WERI-Rb-1 (cell line): ENCODE measurements around the gene PLLP.

ENCODE experiments used
- DNase-seq: peaks from one replicate; pipeline ENCODE4 v3.0.0-alpha.2; 2020
- H3K27ac ChIP-seq: fragments of 250-450 bp; sonication (Bioruptor Pico); 2 replicates; pipeline ENCODE4 v1.5.1; 2020; ENCODE audit warnings: mild to moderate bottlenecking, moderate library complexity
- H3K27me3 ChIP-seq: fragments of 250-450 bp; sonication (Bioruptor Pico); 2 replicates; pipeline ENCODE4 v1.5.1; 2021; ENCODE audit warnings: mild to moderate bottlenecking, low read depth, moderate library complexity; ENCODE audit not compliant: insufficient read depth, severe bottlenecking
- H3K36me3 ChIP-seq: fragments of 250-450 bp; sonication (Bioruptor Pico); 2 replicates; pipeline ENCODE4 v1.5.1; 2020; ENCODE audit warnings: mild to moderate bottlenecking, moderate library complexity
- H3K4me3 ChIP-seq: 2 replicates; pipeline ENCODE4 v1.5.1; 2011; ENCODE audit warnings: low read depth, mild to moderate bottlenecking, control low read depth, low read length
- H3K9me3 ChIP-seq: fragments of 250-450 bp; sonication (Bioruptor Pico); 2 replicates; pipeline ENCODE4 v1.5.1; 2021; ENCODE audit warnings: mild to moderate bottlenecking, moderate library complexity; ENCODE audit not compliant: severe bottlenecking
- TF ChIP-seq, protein P1 (sequence below): IDR thresholded peaks from 2 replicates; pipeline ENCODE4 v1.5.1; 2011; ENCODE audit warnings: low read depth, mild to moderate bottlenecking, control low read depth, inconsistent platforms, low read length

PLLP gene

DNA sequence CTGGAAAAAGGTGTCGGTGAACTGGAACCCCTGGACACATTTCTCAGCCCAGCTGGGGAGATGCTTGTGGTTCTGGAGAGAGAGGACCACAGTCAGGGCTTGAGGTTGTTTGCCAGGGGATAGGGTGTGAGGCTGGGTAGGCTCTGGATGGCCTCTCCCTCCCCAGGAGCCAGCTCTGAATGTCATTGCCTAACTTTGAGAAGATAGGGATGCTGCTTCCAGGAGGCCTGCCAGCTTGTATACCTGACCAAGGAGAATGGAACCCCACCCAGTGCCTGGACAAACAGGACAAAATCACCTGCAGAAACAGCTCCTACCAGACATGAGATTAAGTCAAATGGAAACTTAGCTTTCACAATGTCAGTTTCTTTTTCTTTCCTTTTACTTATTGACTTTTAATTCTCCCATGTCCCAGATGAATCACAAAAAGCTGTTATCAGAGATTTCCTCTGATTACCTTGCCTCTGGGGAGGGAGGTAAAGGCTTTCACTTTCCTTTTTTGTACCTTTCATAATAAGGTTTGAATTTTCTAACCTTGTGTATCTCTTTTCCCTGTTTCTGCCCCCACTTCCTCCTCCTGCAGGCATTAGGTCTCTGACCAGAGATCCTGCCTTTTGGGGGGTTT is 29.8 kb upstream of the PLLP start:
- TF ChIP-seq, protein P1, sequence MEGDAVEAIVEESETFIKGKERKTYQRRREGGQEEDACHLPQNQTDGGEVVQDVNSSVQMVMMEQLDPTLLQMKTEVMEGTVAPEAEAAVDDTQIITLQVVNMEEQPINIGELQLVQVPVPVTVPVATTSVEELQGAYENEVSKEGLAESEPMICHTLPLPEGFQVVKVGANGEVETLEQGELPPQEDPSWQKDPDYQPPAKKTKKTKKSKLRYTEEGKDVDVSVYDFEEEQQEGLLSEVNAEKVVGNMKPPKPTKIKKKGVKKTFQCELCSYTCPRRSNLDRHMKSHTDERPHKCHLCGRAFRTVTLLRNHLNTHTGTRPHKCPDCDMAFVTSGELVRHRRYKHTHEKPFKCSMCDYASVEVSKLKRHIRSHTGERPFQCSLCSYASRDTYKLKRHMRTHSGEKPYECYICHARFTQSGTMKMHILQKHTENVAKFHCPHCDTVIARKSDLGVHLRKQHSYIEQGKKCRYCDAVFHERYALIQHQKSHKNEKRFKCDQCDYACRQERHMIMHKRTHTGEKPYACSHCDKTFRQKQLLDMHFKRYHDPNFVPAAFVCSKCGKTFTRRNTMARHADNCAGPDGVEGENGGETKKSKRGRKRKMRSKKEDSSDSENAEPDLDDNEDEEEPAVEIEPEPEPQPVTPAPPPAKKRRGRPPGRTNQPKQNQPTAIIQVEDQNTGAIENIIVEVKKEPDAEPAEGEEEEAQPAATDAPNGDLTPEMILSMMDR: no peak
- Histone ChIP-seq H3K27me3 (no peaks in the 10 kb centered on the region), H3K27ac (no peak overlapping the region), H3K9me3 (no peaks in the 10 kb centered on the region), H3K36me3 (no peaks in the 10 kb centered on the region), H3K4me3 (no peak overlapping the region)
- no peak for DNase-seq

DNA sequence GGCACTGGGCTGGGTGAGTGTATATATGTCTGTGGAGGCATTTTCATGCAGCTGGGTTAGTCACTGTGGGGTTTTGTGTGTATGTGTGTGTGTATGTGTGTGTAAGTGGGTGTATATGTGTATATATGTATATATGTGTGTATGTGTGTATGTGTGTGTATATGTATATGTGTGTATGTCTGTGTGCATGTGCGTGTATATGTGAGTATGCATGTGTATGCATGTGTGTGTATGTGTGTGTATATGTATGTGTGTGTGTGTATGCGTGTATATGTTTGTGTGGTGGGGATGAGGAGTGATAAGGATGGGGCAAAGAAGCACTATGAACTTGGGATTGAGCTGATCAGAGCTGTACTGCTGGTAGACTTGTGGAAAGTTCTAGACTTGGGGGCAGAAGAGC is 29.0 kb upstream of the PLLP start:
- Histone ChIP-seq H3K27me3 (no peaks in the 10 kb centered on the region), H3K4me3 (no peak overlapping the region)
- no peak for DNase-seq

DNA sequence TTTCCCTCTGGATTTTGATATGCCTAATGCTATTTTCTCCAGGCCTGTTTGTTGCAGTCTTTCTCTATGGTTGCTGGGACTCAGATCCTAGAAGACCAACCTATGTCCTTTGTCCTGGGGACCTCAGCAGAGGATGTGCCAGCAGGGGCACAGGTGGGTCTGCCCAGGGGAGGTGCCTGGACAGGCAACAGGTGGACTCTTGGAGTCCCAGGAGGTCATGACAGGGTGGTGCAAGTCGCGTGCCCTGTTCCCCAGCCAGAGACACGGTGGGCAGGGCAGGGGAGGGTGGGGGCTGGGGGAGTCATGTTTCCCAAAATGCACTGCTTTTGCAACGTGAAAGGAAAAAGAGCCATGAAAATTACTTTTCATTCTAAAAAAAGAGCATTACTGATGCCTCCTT is 26.3 kb upstream of the PLLP start:
- TF ChIP-seq, protein P1: no peak
- DNase-seq: no peak
- no peaks in the 10 kb centered on the region for H3K36me3 ChIP-seq
- H3K27ac ChIP-seq: no peak overlapping the region
- no peaks in the 10 kb centered on the region for H3K27me3 ChIP-seq
- H3K4me3 ChIP-seq: no peak overlapping the region
- no peaks in the 10 kb centered on the region for H3K9me3 ChIP-seq

More for the DNA sequence above, 29.0 kb upstream of the PLLP start:
- no peaks in the 10 kb centered on the region for H3K36me3 ChIP-seq
- no peak overlapping the region for H3K27ac ChIP-seq
- TF ChIP-seq, protein P1: no peak
- H3K9me3 ChIP-seq: no peaks in the 10 kb centered on the region

DNA sequence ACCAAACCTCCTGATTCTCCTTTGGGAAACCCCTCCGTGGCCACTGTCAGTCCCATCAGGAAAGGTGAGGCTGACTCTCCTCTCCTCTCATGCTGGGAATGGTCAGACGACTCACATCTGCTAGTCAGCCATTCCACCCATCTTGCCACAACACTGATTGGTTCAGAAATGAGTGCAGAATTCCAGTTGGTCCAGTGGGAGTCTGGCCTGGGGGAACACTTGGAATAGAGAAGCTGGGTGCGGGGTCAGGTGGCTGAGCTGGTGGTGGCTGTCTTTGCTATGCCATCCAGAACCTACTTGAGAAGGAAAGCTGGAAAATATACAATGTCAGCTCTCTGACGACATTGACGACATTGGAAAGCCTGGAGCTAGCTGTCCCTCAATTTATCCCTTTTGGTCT is 23.6 kb upstream of the PLLP start:
- no peak for DNase-seq
- H3K9me3 ChIP-seq: no peaks in the 10 kb centered on the region
- H3K27me3 ChIP-seq: no peaks in the 10 kb centered on the region
- no peaks in the 10 kb centered on the region for H3K36me3 ChIP-seq
- TF ChIP-seq, protein P1: no peak
- H3K4me3 ChIP-seq: no peak overlapping the region
- no peak overlapping the region for H3K27ac ChIP-seq

DNA sequence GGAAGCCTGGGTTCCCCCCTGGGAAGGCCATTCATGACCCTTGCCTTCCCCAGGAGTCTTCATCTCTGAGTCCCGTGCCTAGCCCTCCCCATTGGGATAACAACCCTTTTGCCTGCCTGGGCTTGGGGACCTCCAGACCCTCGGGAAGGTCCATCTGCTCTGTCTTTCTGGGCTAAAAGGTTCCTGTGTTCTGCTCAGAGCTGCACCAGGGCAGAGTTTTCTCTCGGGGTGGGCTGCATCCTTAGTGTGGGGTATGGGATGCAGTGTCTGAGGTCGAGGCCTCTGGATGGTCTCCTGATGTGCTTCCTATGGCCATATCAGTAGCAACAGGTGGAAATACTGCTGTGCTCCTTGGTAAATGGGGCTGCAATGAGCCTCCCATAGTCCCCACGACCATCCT is 22.9 kb upstream of the PLLP start:
- H3K27me3 ChIP-seq: no peaks in the 10 kb centered on the region
- H3K27ac ChIP-seq: no peak overlapping the region
- TF ChIP-seq, protein P1: no peak
- DNase-seq: no peak
- H3K4me3 ChIP-seq: no peak overlapping the region
- no peaks in the 10 kb centered on the region for H3K36me3 ChIP-seq
- H3K9me3 ChIP-seq: no peaks in the 10 kb centered on the region
